ENCODE measurements around the gene MYH3.

The MYH3 gene

GRCh38 chr17:10657879-10658278 lies 770 bp upstream of the MYH3 start:
- H4K20me1 ChIP-seq (ENCODE audit: insufficient read depth, low read length), result no peaks in the 10 kb centered on the region
- no peaks in the 10 kb centered on the region for H3K4me1 ChIP-seq (ENCODE audit: insufficient read depth, low read length, severe bottlenecking)
- H3K36me3 ChIP-seq (ENCODE audit: insufficient read depth, low read length), result no peaks in the 10 kb centered on the region
- H3K4me3 ChIP-seq (ENCODE audit: low read depth, low read length, poor library complexity, severe bottlenecking), result no peak overlapping the region
- no peaks in the 10 kb centered on the region for H3F3A ChIP-seq (ENCODE audit: insufficient read depth, low read length)
- no peaks in the 10 kb centered on the region for H3K9me3 ChIP-seq (ENCODE audit: low read length)
- H3K4me2 ChIP-seq (ENCODE audit: low read length), result no peak overlapping the region
- H3K27ac ChIP-seq (ENCODE audit: low read depth, low read length, poor library complexity, severe bottlenecking), result no peak overlapping the region
- H3K27me3 ChIP-seq (ENCODE audit: insufficient read depth, low read length), result peaks cover 8% of the 10 kb centered on the region
- TF ChIP-seq EZH2 (IDR thresholded peaks at IDR 0.05; ENCODE audit: borderline replicate concordance, low read length), result no peak
- TF ChIP-seq, protein P1, sequence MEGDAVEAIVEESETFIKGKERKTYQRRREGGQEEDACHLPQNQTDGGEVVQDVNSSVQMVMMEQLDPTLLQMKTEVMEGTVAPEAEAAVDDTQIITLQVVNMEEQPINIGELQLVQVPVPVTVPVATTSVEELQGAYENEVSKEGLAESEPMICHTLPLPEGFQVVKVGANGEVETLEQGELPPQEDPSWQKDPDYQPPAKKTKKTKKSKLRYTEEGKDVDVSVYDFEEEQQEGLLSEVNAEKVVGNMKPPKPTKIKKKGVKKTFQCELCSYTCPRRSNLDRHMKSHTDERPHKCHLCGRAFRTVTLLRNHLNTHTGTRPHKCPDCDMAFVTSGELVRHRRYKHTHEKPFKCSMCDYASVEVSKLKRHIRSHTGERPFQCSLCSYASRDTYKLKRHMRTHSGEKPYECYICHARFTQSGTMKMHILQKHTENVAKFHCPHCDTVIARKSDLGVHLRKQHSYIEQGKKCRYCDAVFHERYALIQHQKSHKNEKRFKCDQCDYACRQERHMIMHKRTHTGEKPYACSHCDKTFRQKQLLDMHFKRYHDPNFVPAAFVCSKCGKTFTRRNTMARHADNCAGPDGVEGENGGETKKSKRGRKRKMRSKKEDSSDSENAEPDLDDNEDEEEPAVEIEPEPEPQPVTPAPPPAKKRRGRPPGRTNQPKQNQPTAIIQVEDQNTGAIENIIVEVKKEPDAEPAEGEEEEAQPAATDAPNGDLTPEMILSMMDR (IDR thresholded peaks at IDR 0.05; ENCODE audit: low read length), result no peak
- H2AFZ ChIP-seq (ENCODE audit: low read length), result no peak overlapping the region
- no peaks in the 10 kb centered on the region for H3K9me2 ChIP-seq (ENCODE audit: low read depth, low read length)
- no peak overlapping the region for H3K9ac ChIP-seq (ENCODE audit: low read length)
- no peaks in the 10 kb centered on the region for H3K79me2 ChIP-seq (ENCODE audit: insufficient read depth, low read length)

- H3K27ac ChIP-seq (ENCODE audit: low read depth, low read length, poor library complexity, severe bottlenecking), result no peak overlapping the region
- no peak for TF ChIP-seq EZH2 (IDR thresholded peaks at IDR 0.05; ENCODE audit: borderline replicate concordance, low read length)
- TF ChIP-seq, protein P1 (IDR thresholded peaks at IDR 0.05; ENCODE audit: low read length), result no peak
- H4K20me1 ChIP-seq (ENCODE audit: insufficient read depth, low read length), result no peaks in the 10 kb centered on the region
- H3K27me3 ChIP-seq (ENCODE audit: insufficient read depth, low read length), result peaks cover 8% of the 10 kb centered on the region
- H3K4me1 ChIP-seq (ENCODE audit: insufficient read depth, low read length, severe bottlenecking), result no peaks in the 10 kb centered on the region
- H3K9ac ChIP-seq (ENCODE audit: low read length), result no peak overlapping the region
- H3K9me3 ChIP-seq (ENCODE audit: low read length), result no peaks in the 10 kb centered on the region
- no peak overlapping the region for H3K4me3 ChIP-seq (ENCODE audit: low read depth, low read length, poor library complexity, severe bottlenecking)
- H3K4me2 ChIP-seq (ENCODE audit: low read length), result no peak overlapping the region
- H2AFZ ChIP-seq (ENCODE audit: low read length), result no peak overlapping the region
- H3K9me2 ChIP-seq (ENCODE audit: low read depth, low read length), result no peaks in the 10 kb centered on the region
- H3K36me3 ChIP-seq (ENCODE audit: insufficient read depth, low read length), result no peaks in the 10 kb centered on the region
- H3F3A ChIP-seq (ENCODE audit: insufficient read depth, low read length), result no peaks in the 10 kb centered on the region
- H3K79me2 ChIP-seq (ENCODE audit: insufficient read depth, low read length), result no peaks in the 10 kb centered on the region
Measured at GRCh38 chr17:10653987-10654386, 3.1 kb downstream of the MYH3 start.

DNA sequence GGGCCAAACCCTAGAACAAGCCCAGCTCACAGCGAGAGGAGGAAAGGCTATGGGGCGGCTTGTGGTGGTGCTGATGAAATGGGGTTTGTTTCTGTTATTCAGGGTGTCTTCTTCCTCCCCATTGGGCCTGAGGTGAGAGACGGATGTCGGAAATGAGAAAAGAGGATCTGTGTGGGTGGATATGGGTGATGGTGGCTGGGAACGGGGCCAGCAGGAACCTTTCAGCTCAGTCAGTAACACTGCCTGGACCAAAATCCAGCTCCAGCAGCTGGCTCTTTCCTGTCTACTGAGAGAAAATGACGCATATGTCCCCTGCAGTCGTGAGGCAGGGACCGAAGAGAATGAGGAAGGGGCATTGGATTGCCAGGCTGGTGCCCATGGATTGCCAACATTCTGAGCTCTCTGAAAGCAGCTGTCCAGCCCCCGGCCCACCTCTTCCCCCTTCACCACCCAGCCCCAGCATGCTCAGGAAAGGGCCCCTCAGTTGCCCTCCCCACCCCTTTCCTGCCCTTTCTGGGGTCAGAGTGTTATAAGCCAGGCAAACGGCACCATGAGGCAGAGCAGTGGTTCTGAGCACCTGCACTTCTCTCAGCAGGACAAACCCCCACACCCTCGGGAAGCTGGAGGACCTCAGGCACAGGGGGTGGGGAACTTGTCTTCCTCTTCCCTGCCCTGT lies 4.0 kb downstream of the MYH3 start:
- H3K9ac ChIP-seq (ENCODE audit: low read length), result no peak overlapping the region
- no peaks in the 10 kb centered on the region for H3K79me2 ChIP-seq (ENCODE audit: insufficient read depth, low read length)
- H3K4me1 ChIP-seq (ENCODE audit: insufficient read depth, low read length, severe bottlenecking), result no peaks in the 10 kb centered on the region
- TF ChIP-seq EZH2 (IDR thresholded peaks at IDR 0.05; ENCODE audit: borderline replicate concordance, low read length), result no peak
- TF ChIP-seq, protein P1 (IDR thresholded peaks at IDR 0.05; ENCODE audit: low read length), result no peak
- H3K36me3 ChIP-seq (ENCODE audit: insufficient read depth, low read length), result no peaks in the 10 kb centered on the region
- no peak overlapping the region for H2AFZ ChIP-seq (ENCODE audit: low read length)
- H3K27ac ChIP-seq (ENCODE audit: low read depth, low read length, poor library complexity, severe bottlenecking), result no peak overlapping the region
- H3K4me3 ChIP-seq (ENCODE audit: low read depth, low read length, poor library complexity, severe bottlenecking), result no peak overlapping the region
- H3K4me2 ChIP-seq (ENCODE audit: low read length), result no peak overlapping the region
- H3K9me2 ChIP-seq (ENCODE audit: low read depth, low read length), result no peaks in the 10 kb centered on the region
- no peaks in the 10 kb centered on the region for H3K9me3 ChIP-seq (ENCODE audit: low read length)
- peaks cover 8% of the 10 kb centered on the region for H3K27me3 ChIP-seq (ENCODE audit: insufficient read depth, low read length)
- H4K20me1 ChIP-seq (ENCODE audit: insufficient read depth, low read length), result no peaks in the 10 kb centered on the region
- H3F3A ChIP-seq (ENCODE audit: insufficient read depth, low read length), result no peaks in the 10 kb centered on the region

Data from OCI-LY1 (cell line).